Stomach (tissue), 4 donors: ENCODE results near the gene DDOST.

Experiments
- CTCF ChIP-seq, 7 experiments: fragments of 450-650 bp in 4 of 7; fragments of 200-600 bp in 3 of 7; sonication (generic) in 3 of 7; IDR thresholded peaks; one replicate each; pipeline ENCODE4 v1.5.1; 2016 to 2019; ENCODE audit warnings: antibody characterized with exemption in 7 of 7, control low read depth in 2 of 7, mild to moderate bottlenecking in 1 of 7
- POLR2A ChIP-seq, 4 donors: fragments of 450-650 bp; IDR thresholded peaks; one replicate each; pipeline ENCODE4 v1.6.1; 2016; ENCODE audit warnings: antibody characterized with exemption in 4 of 4, control low read depth in 2 of 4, mild to moderate bottlenecking in 1 of 4, moderate library complexity in 1 of 4
- POLR2AphosphoS5 ChIP-seq, 3 donors: sonication (generic); formaldehyde crosslinking; IDR thresholded peaks; one replicate each; pipeline ENCODE4 v1.6.1; 2016; ENCODE audit warnings: antibody characterized with exemption in 3 of 3

GRCh38 chr1:20625176-20626097, 35.7 kb downstream of the DDOST start:
- TF ChIP-seq CTCF (IDR thresholded peaks at IDR 0.05), result no peak
- TF ChIP-seq POLR2A (IDR thresholded peaks at IDR 0.05), result no peak
- TF ChIP-seq POLR2AphosphoS5 (IDR thresholded peaks at IDR 0.05), result no peak
